HEK293 (cell line): ENCODE results near the gene ANTXRL.
A peak's percentile ranks its signal among the peaks of the same experiment; 100 is the strongest.
"Not testable (repeated sequence)": the region's sequence is repeated elsewhere in the genome, so short reads cannot be mapped to it uniquely, and the experiment has no call there.

Experiments
- CTCF ChIA-PET: fragments of 350-600 bp; formaldehyde crosslinking; extraction: SDS; loops from one replicate; lab custom pipeline; 2021; ENCODE audit warnings: antibody characterized with exemption; lab: Yijun Ruan, JAX
- POLR2A ChIA-PET: fragments of 300-600 bp; formaldehyde crosslinking; extraction: SDS; loops from one replicate; lab custom pipeline; 2020; ENCODE audit warnings: antibody characterized with exemption, inconsistent platforms; lab: Yijun Ruan, JAX
- H3K27ac ChIP-seq: fragments of 200-500 bp; sonication (Bioruptor generic); 2 replicates; pipeline ENCODE4 v1.5.1; 2014; ENCODE audit warnings: low read depth, low read length, control low read depth, inconsistent platforms; ENCODE audit errors: extremely low read depth
- H3K36me3 ChIP-seq, 2 experiments: fragments of 200-500 bp in 1 of 2; sonication (Bioruptor generic) in 1 of 2; 1 replicate in 1 of 2; 2 replicates in 1 of 2; pipeline ENCODE4 v1.5.1; 2014 to 2017; ENCODE audit warnings: inconsistent platforms in 2 of 2, low read length in 2 of 2; ENCODE audit not compliant: control insufficient read depth in 2 of 2, insufficient read depth in 1 of 2
- H3K4me1 ChIP-seq: fragments of 200-500 bp; sonication (Bioruptor generic); 2 replicates; pipeline ENCODE4 v1.5.1; 2014; ENCODE audit warnings: mild to moderate bottlenecking, low read length, inconsistent platforms; ENCODE audit not compliant: control insufficient read depth, insufficient read depth
- H3K4me3 ChIP-seq: 2 replicates; pipeline ENCODE4 v1.5.1; 2011; ENCODE audit warnings: low read depth, mild to moderate bottlenecking, control low read depth, low read length, moderate library complexity
- H3K9me3 ChIP-seq: fragments of 200-500 bp; sonication (Bioruptor generic); 2 replicates; pipeline ENCODE4 v1.5.1; 2014; ENCODE audit warnings: low read depth, low read length, inconsistent platforms; ENCODE audit not compliant: control insufficient read depth, insufficient read depth
- GLIS1 ChIP-seq: fragments of 450-650 bp; formaldehyde crosslinking; IDR thresholded peaks from 2 replicates; pipeline ENCODE4 v1.5.1; 2016; ENCODE audit warnings: missing biosample characterization, missing genetic modification characterization
- HOXC10 ChIP-seq: sonication (generic); formaldehyde crosslinking; IDR thresholded peaks from 2 replicates; pipeline ENCODE4 v1.8.1; 2023; ENCODE audit warnings: mild to moderate bottlenecking, missing genetic modification reagents
- HOXD13 ChIP-seq: sonication (generic); formaldehyde crosslinking; IDR thresholded peaks from 2 replicates; pipeline ENCODE4 v1.8.0; 2022; ENCODE audit warnings: missing genetic modification reagents, borderline replicate concordance
- IKZF3 ChIP-seq: fragments of 450-650 bp; IDR thresholded peaks from 2 replicates; pipeline ENCODE4 v1.5.0; 2018; ENCODE audit warnings: missing biosample characterization, mild to moderate bottlenecking, missing genetic modification characterization, moderate library complexity
- KLF1 ChIP-seq: fragments of 450-650 bp; formaldehyde crosslinking; IDR thresholded peaks from 2 replicates; pipeline ENCODE4 v1.5.1; 2016; ENCODE audit warnings: missing biosample characterization, missing genetic modification characterization
- PBX3 ChIP-seq: sonication (generic); formaldehyde crosslinking; IDR thresholded peaks from 2 replicates; pipeline ENCODE4 v1.8.1; 2022; ENCODE audit warnings: mild to moderate bottlenecking, moderate library complexity, missing genetic modification reagents
- SP2 ChIP-seq: fragments of 450-650 bp; formaldehyde crosslinking; IDR thresholded peaks from 2 replicates; pipeline ENCODE4 v1.5.1; 2016; ENCODE audit warnings: missing biosample characterization, missing genetic modification characterization
- WT1 ChIP-seq: fragments of 450-650 bp; formaldehyde crosslinking; IDR thresholded peaks from 2 replicates; pipeline ENCODE4 v1.5.1; 2016; ENCODE audit warnings: missing biosample characterization, missing genetic modification characterization
- ZIC2 ChIP-seq: fragments of 450-650 bp; formaldehyde crosslinking; IDR thresholded peaks from 2 replicates; pipeline ENCODE4 v1.5.1; 2016; ENCODE audit warnings: missing biosample characterization, missing genetic modification characterization
- ZNF112 ChIP-seq: fragments of 450-650 bp; formaldehyde crosslinking; IDR thresholded peaks from 2 replicates; pipeline ENCODE4 v1.5.0; 2017; ENCODE audit warnings: missing biosample characterization, missing genetic modification characterization
- ZNF114 ChIP-seq: fragments of 450-650 bp; formaldehyde crosslinking; IDR thresholded peaks from 2 replicates; pipeline ENCODE4 v1.5.0; 2017; ENCODE audit warnings: missing biosample characterization, missing genetic modification characterization
- ZNF157 ChIP-seq: fragments of 450-650 bp; formaldehyde crosslinking; IDR thresholded peaks from 2 replicates; pipeline ENCODE4 v1.5.1; 2016; ENCODE audit warnings: missing biosample characterization, missing genetic modification characterization
- ZNF214 ChIP-seq: fragments of 450-650 bp; formaldehyde crosslinking; IDR thresholded peaks from 2 replicates; pipeline ENCODE4 v1.5.1; 2017; ENCODE audit warnings: missing biosample characterization, mild to moderate bottlenecking, missing genetic modification characterization, borderline replicate concordance
- ZNF394 ChIP-seq: fragments of 450-650 bp; formaldehyde crosslinking; IDR thresholded peaks from 2 replicates; pipeline ENCODE4 v1.5.1; 2016; ENCODE audit warnings: missing biosample characterization, missing genetic modification characterization, mild to moderate bottlenecking, moderate library complexity, borderline replicate concordance
- ZNF473 ChIP-seq: fragments of 450-650 bp; formaldehyde crosslinking; IDR thresholded peaks from 2 replicates; pipeline ENCODE4 v1.5.1; 2017; ENCODE audit warnings: missing biosample characterization, missing genetic modification characterization
- ZNF530 ChIP-seq: fragments of 450-650 bp; formaldehyde crosslinking; IDR thresholded peaks from 2 replicates; pipeline ENCODE4 v1.5.1; 2016; ENCODE audit warnings: low read depth, missing biosample characterization, missing genetic modification characterization
- ZNF548 ChIP-seq: fragments of 450-650 bp; formaldehyde crosslinking; IDR thresholded peaks from 2 replicates; pipeline ENCODE4 v1.5.1; 2016; ENCODE audit warnings: missing biosample characterization, missing genetic modification characterization
- ZNF555 ChIP-seq: fragments of 450-650 bp; formaldehyde crosslinking; conservative IDR thresholded peaks from 2 replicates; pipeline ENCODE4 v1.5.1; 2017; ENCODE audit warnings: missing biosample characterization, mild to moderate bottlenecking, missing genetic modification characterization, inconsistent platforms
- ZNF623 ChIP-seq: fragments of 450-650 bp; formaldehyde crosslinking; IDR thresholded peaks from 2 replicates; pipeline ENCODE4 v1.5.1; 2016; ENCODE audit warnings: missing biosample characterization, missing genetic modification characterization
- ZNF776 ChIP-seq: fragments of 450-650 bp; formaldehyde crosslinking; IDR thresholded peaks from 2 replicates; pipeline ENCODE4 v1.5.0; 2017; ENCODE audit warnings: missing biosample characterization, missing genetic modification characterization, borderline replicate concordance
- ZNF785 ChIP-seq: fragments of 450-650 bp; formaldehyde crosslinking; IDR thresholded peaks from 2 replicates; pipeline ENCODE4 v1.5.1; 2016; ENCODE audit warnings: missing biosample characterization, missing genetic modification characterization
- ZNF791 ChIP-seq: fragments of 450-650 bp; formaldehyde crosslinking; IDR thresholded peaks from 2 replicates; pipeline ENCODE4 v1.5.1; 2016; ENCODE audit warnings: missing biosample characterization, missing genetic modification characterization
- TF ChIP-seq, protein P1 (sequence below): fragments of 450-650 bp; formaldehyde crosslinking; IDR thresholded peaks from 2 replicates; pipeline ENCODE4; 2016; ENCODE audit warnings: missing biosample characterization, missing genetic modification characterization
- TF ChIP-seq, protein P2 (sequence below): fragments of 450-650 bp; formaldehyde crosslinking; IDR thresholded peaks from 2 replicates; pipeline ENCODE4 v1.5.1; 2017; ENCODE audit warnings: missing biosample characterization, missing genetic modification characterization

ANTXRL gene

DNA sequence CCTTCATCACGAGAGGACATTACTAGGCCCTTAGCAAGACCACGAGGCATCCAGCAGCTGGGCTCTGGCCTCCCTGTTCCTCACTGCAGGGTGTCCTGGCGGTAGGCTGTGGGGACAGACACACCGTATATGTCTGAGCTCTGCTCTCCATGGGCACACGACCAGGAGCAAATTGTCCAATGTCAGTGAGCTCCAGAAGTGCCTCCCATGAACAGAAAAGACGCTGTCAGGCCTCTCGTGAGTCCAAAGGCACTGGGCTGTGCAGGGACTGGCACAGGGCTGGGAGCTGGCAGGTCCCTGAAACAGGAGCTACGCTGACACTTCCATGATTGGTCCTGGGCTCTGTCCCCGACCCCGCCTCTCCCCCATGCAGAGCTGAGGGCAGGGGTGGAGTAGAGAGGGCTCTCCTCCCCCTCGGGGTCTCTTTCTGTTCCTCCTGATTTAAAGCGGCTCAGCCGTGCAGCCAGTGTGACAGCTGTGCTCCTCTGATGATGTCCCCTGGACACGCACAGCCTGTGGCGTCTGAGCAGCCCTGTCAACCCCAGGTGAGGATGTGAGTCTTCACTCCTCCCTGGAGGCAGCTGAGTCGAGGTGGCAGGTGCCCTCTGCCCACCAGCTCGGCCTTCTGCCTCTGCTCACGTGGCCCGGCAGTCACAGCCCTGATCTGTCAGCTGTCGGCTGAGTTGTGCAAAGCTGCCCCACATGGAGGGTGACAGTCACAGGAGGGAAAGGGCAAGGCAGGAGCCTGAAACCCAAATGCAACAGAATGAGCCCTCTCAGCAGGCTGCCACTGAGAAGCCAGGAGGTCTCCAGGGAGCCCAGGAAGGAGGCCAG, 13.0 kb downstream of the ANTXRL start:
- Histone ChIP-seq H3K4me3 (no peak overlapping the region), H3K4me1 (no peaks in the 10 kb centered on the region), H3K27ac (no peak overlapping the region)
- POLR2A ChIA-PET: interaction anchor here (1.4 kb wide), 1 partner anchor 15 kb away, joined by 3 read pairs; no protein-coding TSS in a partner anchor
- no peak for TF ChIP-seq WT1 (tag by site-specific recombination)
- peak; percentile 29; the same call in 1 of the 2 replicates for TF ChIP-seq ZIC2 (tag by site-specific recombination)
- no peak for TF ChIP-seq ZNF473 (tag by site-specific recombination)
- TF ChIP-seq SP2 (tag by site-specific recombination): no peak
- no peak for TF ChIP-seq ZNF157 (tag by site-specific recombination)
- no peak for TF ChIP-seq HOXC10 (CRISPR knock-in tag)
- TF ChIP-seq ZNF776: no peak
- no peak for TF ChIP-seq ZNF623 (tag by site-specific recombination)
- 0 out of 2 replicates have a peak, but pooled peaks have one; percentile 66 for TF ChIP-seq GLIS1 (tag by site-specific recombination)
- no peak for TF ChIP-seq ZNF548
- no peak for TF ChIP-seq ZNF394 (tag by site-specific recombination)
- TF ChIP-seq ZNF791 (tag by site-specific recombination): no peak
- no peak for TF ChIP-seq PBX3 (CRISPR knock-in tag)
- no peak for TF ChIP-seq ZNF555 (tag by site-specific recombination)
- no peak for TF ChIP-seq KLF1 (tag by site-specific recombination)
- no peak for TF ChIP-seq ZNF114 (tag by site-specific recombination)
- TF ChIP-seq, protein P1, sequence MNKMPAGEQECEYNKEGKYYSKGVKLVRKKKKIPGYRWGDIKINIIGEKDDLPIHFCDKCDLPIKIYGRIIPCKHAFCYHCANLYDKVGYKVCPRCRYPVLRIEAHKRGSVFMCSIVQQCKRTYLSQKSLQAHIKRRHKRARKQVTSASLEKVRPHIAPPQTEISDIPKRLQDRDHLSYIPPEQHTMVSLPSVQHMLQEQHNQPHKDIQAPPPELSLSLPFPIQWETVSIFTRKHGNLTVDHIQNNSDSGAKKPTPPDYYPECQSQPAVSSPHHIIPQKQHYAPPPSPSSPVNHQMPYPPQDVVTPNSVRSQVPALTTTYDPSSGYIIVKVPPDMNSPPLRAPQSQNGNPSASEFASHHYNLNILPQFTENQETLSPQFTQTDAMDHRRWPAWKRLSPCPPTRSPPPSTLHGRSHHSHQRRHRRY (tag by site-specific recombination): no peak
- no peak for TF ChIP-seq IKZF3
- TF ChIP-seq, all 188 proteins: peak for 2
- H3K36me3 ChIP-seq: no peaks in the 10 kb centered on the region
- H3K9me3 ChIP-seq: no peaks in the 10 kb centered on the region
- CTCF ChIA-PET: interaction anchor here (0.6 kb wide), 1 partner anchor 1324 kb away, joined by 4 read pairs; no protein-coding TSS in a partner anchor

- H3K36me3 ChIP-seq, H3K4me1 ChIP-seq, CTCF ChIA-PET, H3K27ac ChIP-seq, H3K4me3 ChIP-seq, H3K9me3 ChIP-seq, POLR2A ChIA-PET: not testable (repeated sequence)
Measured at GRCh38 chr10:46300370-46300711, 13.5 kb downstream of the ANTXRL start.

GRCh38 chr10:46301056-46301645, 14.4 kb downstream of the ANTXRL start:
- Histone ChIP-seq H3K4me3 (no peak overlapping the region), H3K9me3 (no peaks in the 10 kb centered on the region), H3K36me3 (no peaks in the 10 kb centered on the region), H3K4me1 (no peaks in the 10 kb centered on the region), H3K27ac (no peak overlapping the region)
- POLR2A ChIA-PET: no interaction called here
- CTCF ChIA-PET: no interaction called here
- TF ChIP-seq ZNF530 (tag by site-specific recombination) (no peak), ZNF112 (no peak), ZNF785 (tag by site-specific recombination) (no peak), HOXD13 (CRISPR knock-in tag) (no peak), ZNF214 (no peak)
- TF ChIP-seq, protein P2, sequence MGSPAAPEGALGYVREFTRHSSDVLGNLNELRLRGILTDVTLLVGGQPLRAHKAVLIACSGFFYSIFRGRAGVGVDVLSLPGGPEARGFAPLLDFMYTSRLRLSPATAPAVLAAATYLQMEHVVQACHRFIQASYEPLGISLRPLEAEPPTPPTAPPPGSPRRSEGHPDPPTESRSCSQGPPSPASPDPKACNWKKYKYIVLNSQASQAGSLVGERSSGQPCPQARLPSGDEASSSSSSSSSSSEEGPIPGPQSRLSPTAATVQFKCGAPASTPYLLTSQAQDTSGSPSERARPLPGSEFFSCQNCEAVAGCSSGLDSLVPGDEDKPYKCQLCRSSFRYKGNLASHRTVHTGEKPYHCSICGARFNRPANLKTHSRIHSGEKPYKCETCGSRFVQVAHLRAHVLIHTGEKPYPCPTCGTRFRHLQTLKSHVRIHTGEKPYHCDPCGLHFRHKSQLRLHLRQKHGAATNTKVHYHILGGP (tag by site-specific recombination): no peak
